HG03159 (cell line): ENCODE results near the gene SLC25A20.

Experiments
- ATAC-seq: cut with Tn5 transposase; IDR thresholded peaks from one replicate; pipeline ENCODE4 v1.9.1; 2021; ENCODE audit warnings: mild to moderate bottlenecking, moderate library complexity; ENCODE audit not compliant: unreplicated experiment

The SLC25A20 gene

DNA sequence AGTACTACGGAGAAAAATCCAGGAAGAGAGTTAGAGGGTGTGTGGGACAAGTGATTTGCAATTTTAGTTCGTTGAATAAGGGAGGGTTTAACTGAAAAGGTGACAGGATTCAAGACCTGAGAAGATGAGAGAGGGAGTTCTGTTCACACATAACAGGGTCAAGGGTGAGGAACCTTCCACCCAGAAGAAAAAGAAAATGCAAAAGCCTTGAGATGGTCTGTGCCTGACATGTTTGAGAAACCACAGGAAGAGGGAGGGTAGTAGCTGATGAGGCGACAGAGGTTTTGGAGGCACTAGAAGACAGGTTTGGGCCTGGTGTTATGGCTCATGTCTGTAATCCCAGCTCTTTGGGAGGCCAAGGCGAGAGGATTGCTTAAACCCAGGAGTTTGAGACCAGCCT lies 591 bp upstream of the SLC25A20 start:
- no peak for ATAC-seq

DNA sequence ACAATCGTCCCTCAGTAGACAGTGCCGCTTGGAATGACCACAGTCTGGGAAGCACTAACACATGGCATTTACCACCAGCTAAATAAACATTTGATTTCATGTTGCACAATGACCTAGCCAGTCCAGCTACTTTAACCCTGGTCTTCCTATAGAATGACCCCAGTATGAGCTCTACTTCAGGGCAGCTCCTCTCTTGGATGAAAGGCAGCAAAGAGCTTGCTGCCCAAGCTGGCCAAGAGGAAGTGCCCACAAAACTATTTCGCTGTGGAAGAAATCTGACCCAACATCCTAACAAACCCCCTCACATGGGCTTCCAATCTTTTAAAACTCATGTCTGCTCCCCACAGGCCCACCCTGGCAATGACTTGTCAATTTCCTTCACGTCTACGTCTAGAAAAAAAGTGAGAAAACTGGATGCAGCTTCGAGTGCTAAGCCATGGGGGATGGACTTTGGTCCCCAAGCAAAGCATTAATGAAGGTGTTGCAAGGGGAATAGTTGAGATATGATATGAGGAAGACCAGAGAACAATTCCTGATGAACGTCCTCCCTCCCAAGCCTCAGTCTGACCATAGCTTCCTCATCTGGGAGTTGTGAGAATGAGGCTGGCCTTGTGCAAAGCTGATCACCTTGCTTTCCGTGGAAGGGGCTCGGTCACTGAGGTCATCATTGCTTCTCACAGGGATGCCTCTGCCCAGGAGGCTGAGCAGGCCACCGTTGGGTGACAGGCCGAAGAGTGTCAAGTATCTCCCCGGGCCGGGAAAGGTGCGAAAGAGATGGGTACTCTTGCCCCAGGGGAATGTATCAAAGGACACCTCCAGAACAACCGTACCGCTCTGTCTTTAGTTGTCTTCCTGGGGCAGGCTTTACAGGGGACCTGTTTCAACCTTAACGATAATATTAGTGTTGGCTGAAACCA lies 964 bp downstream of the SLC25A20 start:
- ATAC-seq: no peak

DNA sequence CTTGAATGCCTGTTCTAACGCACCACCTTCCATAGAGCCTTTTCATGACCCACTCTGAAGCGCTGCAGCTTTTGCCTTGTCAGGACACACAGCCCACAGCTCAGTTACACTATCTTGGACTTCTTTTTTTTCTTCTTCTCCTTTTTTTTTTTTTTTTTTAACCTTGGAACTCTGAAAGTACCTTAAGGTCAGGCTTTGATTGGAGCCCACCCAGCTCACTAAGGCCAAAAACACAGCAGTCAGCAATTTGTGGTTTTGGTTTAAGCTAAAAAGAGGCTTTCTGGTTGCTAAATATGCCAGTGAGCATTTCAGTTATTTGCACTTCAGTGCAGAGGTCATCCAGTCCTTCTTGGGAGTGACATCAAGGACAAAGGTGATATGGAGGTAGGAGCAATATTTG lies 1.7 kb downstream of the SLC25A20 start:
- ATAC-seq: no peak

DNA sequence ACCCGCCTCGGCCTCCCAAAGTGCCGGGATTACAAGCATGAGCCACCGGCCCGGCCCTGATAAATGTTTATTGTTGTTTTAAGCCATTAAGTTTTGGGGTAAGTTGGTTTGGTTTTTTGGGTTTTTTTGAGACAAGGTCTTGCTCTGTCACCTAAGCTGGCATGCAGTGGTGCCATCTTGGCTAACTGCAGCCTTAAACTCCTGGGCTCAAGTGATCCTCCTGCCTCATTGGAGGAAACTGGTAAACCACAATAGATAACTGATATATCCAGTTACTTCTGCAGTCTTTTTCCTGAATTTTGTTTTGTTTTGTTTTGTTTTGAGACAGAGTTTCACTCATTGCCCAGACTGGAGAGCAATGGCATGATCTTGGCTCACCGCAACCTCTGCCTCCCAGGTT lies 4.2 kb downstream of the SLC25A20 start:
- ATAC-seq: no peak

DNA sequence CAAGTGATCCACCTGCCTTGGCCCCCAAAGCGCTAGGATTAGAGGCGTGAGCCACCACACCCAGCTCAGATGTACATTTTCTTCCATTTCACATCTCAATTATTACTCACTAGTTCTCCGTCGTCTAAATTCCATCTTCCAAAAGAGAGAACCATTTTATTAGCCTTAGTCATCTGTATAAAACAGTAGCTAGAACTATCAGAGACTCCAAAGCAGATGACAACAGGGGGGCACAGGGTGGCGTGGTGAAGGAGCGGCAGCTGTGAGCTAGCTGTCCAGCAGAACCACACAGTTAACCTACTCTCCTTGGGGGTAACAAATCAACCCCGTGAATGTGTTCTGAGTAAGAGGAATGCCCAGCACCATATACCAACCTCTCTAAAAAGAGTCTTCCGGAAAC lies 7.1 kb downstream of the SLC25A20 start:
- no peak for ATAC-seq

DNA sequence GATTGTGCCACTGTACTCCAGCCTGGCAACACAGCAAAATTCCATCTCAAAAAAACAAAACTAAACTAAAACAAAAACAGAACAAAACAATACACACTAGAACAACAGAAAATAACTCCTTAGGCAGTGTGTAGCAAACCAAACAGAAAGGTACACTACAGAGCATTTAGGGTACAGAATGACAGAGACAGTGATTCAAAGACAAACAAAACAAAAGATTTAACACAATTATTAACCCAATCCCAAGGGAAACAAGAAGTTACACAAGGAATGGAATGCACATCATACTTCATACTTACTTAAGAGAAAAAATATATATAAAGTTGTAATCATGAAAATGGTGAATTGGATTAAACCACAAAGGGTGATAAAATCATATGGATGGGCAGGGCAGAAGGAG lies 12.9 kb downstream of the SLC25A20 start:
- ATAC-seq: no peak

DNA sequence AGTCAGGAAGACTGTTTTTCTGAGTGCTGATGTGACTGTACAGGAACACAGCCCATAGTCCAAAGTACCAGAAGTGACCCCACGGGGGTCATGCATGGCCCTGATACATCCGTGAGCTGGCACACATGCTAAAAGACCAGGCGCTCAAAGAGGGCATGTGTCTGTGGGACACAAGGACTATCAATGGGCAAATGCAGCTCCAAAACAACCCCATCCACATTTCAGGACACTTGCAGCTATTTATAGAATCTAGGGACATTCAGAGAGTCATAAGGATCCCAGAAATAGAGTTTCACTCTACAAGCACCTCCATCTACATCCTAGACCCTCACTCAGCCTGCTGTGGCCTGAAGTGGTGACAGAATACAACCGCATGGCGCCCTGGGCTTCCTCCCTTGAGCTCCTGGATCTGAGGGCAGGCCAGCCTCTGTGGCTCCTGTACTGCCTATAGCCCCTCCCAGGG lies 17.0 kb downstream of the SLC25A20 start:
- no peak for ATAC-seq

DNA sequence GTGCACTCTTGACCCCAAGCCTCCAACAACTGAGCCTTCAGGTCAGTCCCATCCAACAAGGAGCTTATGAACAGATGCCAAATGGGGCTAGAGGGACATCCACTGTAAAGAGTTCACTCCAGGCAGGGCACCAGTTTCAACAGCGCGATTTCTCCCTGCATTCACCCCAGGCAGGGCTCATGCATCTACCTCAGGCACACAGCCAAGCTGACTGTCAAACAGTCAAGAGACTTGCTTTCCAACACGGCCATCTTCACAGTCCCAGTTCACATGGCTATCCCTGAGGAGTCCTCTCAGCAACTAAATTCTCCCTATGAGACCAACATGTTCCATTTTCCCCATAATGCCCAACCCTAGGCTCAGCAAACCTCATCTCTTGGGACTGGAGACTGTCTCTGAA lies 17.7 kb downstream of the SLC25A20 start:
- no peak for ATAC-seq

DNA sequence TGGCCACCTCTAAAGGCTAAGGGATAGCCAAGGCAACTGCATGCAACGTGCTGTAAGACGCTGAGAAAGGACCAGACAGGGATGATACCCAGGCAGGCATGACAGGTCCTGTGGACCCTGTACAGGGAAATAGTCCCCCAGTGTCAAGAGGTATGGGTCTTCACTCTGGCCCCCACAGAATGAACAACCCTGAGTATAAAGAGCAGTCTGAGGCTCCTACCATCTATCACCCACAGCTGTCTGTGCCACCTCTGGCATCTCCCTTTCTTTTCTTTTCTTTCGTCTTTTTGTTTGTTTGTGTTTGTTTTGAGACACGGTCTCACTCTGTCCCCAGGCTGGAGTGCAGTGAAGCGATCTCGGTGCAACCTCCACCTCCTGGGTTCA lies 18.7 kb downstream of the SLC25A20 start:
- ATAC-seq: no peak

DNA sequence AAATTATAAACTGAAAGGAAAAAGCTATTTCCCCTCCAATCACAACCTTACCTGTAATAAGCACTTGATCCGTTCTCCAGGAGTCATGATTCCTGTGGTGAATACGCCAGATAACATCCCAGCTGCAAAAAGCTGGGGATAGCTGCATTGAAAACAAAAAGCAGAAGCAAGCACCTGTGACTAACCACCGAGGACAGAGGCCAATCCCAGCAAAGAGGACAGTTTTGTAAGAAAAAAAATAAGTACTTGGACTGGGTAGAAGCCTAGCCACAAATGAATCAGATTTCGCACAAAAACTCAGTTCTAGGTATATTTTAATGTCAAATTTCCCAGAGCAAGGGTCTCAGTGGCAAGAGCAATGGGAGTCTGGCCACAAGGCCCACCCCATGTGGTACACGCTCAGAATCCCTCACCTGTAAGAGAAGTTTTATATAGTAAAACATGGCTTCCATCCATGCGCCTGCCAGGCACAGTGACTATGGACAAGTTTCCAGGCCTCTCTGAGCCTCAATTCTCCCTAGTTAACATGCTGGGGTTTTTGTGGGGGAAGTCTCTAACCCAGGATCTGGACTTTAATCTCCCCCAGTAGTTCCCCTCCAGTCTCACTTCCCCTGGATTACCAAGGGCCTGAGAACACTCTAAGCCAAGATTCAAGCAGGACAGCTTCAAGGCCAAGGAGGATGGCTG lies 19.2 kb downstream of the SLC25A20 start:
- no peak for ATAC-seq

DNA sequence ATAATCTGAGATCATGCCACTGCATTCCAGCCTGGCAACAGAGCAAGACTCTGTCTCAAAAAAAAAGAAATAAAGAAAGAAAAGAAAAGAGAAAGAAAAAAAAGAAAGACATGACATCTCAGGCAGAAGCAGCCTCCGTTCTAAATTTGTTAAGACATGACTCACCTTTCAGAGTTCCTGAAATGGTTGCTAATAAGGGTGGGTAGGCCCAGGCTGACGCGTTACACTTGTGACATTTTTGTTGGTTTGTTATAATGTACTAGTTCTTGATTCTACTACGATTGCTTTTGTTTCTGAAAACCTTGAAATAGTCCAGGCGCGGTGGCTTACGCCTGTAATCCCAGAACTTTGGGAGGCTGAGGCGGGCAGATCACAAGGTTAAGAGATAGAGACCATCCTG lies 21.0 kb downstream of the SLC25A20 start:
- ATAC-seq: no peak

DNA sequence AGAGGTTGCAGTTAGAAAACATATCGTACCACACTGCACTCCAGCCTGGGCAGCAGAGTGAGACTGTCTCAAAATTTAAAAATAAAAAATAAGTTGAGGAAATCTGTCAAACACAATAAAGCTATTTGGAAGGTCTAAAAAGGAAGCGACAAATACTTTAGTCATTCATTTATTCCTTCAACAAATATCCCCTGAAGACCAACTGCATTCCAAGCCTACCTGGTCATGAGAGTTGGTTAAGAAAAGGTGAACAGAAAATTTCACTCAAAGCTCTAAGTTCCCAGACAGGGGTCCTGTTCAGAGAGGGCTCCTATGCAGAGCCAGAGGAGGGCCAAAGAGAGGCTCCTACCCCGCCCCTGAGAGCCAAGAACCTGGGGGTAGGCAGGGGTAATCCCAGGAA lies 35.6 kb downstream of the SLC25A20 start:
- ATAC-seq: no peak

DNA sequence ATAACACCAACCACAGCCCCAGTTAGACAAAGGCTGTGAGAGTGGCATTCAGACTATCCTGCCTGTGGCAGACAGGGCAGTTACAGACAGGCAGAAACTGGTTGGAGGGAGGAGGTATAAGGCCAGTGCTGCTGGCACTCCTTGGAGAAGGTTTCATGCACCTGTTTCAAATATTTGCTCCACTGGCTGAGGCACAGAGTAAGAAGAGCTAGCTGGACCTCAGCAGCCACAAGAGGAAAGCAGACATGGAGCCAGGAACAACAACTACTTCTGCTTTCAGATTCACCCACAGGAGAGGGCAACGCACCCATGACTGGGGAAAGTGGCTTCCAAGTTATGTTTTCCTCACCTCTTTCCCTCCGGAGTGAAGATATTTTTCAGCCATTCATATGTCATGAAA lies 39.5 kb downstream of the SLC25A20 start:
- no peak for ATAC-seq

DNA sequence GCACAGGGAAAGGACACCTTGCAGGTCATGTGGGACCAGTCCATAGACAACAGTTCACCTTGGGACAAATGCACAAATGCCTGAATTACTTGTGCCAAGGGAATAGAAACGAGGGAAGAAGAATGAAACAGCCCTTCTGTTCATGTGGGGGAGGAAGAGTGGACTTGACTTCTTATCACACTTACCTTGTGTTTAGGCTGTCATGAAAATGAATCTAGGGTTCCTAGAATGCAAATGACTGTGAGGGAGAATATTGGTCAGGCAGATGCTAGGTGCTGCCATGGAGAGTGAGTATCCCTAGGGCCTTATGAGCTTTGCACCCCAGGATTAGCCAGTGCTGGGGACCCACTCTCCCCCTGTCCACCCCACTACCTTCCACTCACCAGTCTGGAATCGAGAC lies 40.0 kb downstream of the SLC25A20 start:
- no peak for ATAC-seq

DNA sequence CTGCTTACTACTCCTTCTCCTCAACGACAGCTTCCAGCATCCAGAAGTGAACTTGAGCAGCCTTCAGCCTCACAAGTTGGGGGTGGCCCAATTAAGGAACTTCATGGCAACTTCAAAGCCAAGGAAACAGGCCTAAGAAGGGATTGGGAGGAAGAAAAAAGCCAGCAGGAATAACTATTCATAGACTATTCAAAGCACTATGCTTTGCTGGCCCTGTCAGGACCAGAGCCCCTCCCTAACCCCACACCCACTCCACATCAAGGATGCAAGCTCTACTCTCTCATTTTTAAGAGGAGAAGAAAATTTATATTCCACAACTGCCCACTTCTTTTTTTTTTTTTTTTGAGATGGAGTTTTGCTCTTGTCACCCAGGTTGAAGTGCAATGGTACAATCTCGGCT lies 41.0 kb downstream of the SLC25A20 start:
- no peak for ATAC-seq

DNA sequence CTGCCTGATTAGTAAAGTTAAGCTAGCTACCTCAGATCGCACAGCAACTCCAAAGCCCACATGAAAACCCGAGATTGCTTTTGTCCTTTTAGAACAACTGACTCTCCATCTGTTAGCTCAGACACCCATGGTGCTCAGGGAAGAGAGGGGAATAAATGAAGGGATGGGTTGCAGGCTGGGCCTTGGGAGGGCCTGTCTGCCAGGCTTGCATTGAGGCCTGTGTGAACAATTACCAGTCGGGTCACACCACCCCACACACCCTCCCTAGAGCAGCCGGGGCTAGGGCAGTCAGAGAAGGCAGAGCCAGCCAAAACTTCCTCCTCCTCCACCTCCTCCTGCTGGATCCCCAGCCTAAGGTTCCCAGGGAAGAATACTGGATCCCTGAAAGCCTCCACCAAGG lies 42.2 kb downstream of the SLC25A20 start:
- ATAC-seq: no peak

DNA sequence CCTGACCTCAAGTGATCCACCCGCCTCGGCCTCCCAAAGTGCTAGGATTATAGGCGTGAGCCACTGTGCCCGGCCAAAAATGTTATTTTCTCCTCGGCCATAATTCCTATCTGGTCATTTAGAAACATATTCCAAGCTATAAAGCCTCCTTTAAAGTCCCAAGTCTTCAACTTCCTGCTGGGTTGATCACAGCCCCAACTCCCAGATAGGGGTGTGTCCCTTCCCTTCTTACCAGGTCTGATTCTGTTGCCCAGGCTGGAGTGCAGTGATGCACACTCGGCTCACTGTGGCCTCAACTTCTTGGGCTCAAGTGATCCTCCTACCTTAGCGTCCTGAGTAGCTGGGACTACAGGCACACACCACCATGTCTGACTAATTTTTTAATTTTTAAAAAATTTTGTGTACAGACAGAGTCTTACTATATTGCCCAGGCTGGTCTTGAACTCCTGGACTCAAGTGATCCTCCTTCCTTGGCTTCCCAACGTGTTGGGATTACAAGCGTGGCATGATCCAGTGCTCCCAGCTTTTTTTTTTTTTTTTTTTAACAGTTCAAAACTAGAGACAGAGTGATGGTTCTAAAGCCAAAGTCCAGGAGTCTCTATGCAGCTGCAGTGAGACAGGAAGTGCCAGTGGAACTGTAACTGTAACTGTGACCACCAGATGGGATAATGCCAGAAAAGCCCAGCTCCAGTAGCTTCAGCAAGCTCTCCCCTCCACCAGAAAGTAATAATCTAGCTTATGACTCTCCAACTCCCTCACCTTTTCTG lies 42.8 kb downstream of the SLC25A20 start:
- ATAC-seq: no peak

DNA sequence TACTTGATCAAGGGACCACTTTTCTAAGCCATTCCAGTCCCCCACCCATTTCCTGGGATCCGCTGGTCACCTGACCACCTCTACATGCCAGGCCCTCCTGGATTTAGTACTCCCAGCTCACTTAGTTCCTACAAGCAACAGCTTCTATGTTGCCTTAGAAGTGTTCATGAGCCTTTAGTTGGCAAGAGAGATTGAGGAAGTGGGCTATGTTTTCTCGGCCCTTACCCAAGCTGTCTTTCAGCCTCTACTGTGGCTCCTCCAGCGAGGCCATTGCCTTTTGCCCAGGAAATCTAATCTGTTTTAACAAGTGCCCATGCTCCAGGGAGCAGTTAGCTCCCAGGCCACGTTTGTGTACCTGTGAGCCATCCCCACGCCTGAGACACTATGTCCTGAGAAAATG lies 46.5 kb downstream of the SLC25A20 start:
- ATAC-seq: no peak

DNA sequence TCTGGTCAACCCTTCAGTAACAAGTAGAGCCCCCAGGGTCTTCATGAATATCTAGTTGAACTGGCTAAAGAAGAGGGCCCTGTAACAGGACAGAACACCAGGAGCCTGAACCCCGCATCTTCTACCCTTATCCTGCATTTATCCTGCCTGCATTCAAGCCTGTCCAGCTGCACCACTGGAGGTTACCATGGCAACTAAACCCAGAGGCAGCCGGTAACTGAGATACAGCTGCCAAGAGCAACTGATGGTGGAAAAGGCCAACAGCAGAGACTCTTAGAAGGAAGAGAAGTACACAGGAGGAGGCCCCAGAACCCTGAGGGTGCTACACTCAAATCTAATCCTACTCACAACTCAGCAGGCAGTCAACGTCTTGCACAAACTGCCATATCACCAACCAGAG lies 47.3 kb downstream of the SLC25A20 start:
- no peak for ATAC-seq

DNA sequence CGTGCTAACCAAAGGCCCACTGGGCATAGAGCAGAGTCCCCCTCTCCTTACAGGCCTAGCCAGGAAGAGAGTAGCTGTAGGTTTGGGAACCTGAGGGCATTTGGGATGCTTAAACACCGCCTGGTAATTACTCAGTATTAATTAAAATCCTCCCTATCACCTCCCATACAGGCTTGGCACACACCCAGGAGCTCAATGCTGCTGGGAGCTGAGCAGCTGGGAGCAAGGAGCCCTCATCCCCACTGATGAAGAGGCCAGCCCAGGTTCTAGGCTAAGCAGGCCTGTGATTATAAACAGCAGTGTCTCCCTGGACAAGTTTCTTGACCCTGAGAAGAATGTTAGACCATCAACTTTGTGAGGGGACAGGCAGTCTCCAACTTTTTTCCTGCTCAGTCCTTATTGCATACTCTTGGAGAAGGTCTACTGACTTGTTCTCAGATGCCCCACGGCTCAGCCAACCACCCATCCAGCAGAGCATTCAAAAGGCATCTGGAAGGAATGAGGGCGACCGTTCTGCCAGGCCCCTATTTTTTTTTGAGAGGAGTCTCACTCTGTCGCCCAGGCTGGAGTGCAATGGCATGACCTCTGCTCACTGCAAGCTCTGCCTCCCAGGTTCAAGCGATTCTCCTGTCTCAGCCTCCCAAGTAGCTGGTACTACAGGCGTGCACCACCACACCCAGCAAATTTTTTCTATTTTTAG lies 49.7 kb downstream of the SLC25A20 start:
- ATAC-seq: no peak
